NCI-H2107 treated with DMSO at 0.1 percent for 48 hours (cell line): Measurements from ENCODE around the gene SLC5A11.
"Not testable (repeated sequence)": the region's sequence is repeated elsewhere in the genome, so short reads cannot be mapped to it uniquely, and the experiment has no call there.

Experiments used
- DNase-seq: peaks from one replicate; lab custom pipeline; 2025; ENCODE audit not compliant: unreplicated experiment; lab: John Stamatoyannopoulos, UW

The SLC5A11 gene

GRCh38 chr16:24856871-24857270 lies 11.1 kb downstream of the SLC5A11 start:
- not testable (repeated sequence) for DNase-seq

- DNase-seq: no peak
Observed at GRCh38 chr16:24858219-24859041, 12.7 kb downstream of the SLC5A11 start.

GRCh38 chr16:24861461-24861860 lies 15.7 kb downstream of the SLC5A11 start:
- no peak for DNase-seq

- DNase-seq: no peak
Observed at GRCh38 chr16:24863582-24864437, 18.0 kb downstream of the SLC5A11 start.

GRCh38 chr16:24869033-24869432 lies 23.3 kb downstream of the SLC5A11 start:
- no peak for DNase-seq

- no peak for DNase-seq
Observed at GRCh38 chr16:24871891-24872290, 26.1 kb downstream of the SLC5A11 start.

GRCh38 chr16:24873028-24873427 lies 27.3 kb downstream of the SLC5A11 start:
- no peak for DNase-seq

- no peak for DNase-seq
Observed at GRCh38 chr16:24875466-24875865, 29.7 kb downstream of the SLC5A11 start.

- no peak for DNase-seq
Observed at GRCh38 chr16:24876231-24876630, 30.5 kb downstream of the SLC5A11 start.

- DNase-seq: no peak
Observed at GRCh38 chr16:24879684-24880083, 33.9 kb downstream of the SLC5A11 start.

GRCh38 chr16:24883714-24884151 lies 38.0 kb downstream of the SLC5A11 start:
- DNase-seq: no peak

GRCh38 chr16:24887472-24887871 lies 41.7 kb downstream of the SLC5A11 start:
- no peak for DNase-seq

GRCh38 chr16:24890746-24891145 lies 45.0 kb downstream of the SLC5A11 start:
- DNase-seq: no peak

GRCh38 chr16:24896439-24896838 lies 50.7 kb downstream of the SLC5A11 start:
- DNase-seq: no peak

GRCh38 chr16:24897522-24897921 lies 51.8 kb downstream of the SLC5A11 start:
- not testable (repeated sequence) for DNase-seq

GRCh38 chr16:24900230-24900629 lies 54.5 kb downstream of the SLC5A11 start:
- DNase-seq: no peak

- no peak for DNase-seq
Observed at GRCh38 chr16:24906199-24906808, 60.5 kb downstream of the SLC5A11 start.

- DNase-seq: no peak
Observed at GRCh38 chr16:24906901-24907300, 61.1 kb downstream of the SLC5A11 start.

- DNase-seq: no peak
Observed at GRCh38 chr16:24908716-24909115, 63.0 kb downstream of the SLC5A11 start.

GRCh38 chr16:24909856-24910255 lies 64.1 kb downstream of the SLC5A11 start:
- DNase-seq: no peak

- DNase-seq: no peak
Observed at GRCh38 chr16:24915019-24915418, 69.3 kb downstream of the SLC5A11 start.

GRCh38 chr16:24915576-24915975 lies 69.8 kb downstream of the SLC5A11 start:
- DNase-seq: no peak
